ENCODE measurements around the gene NOB1.

DNA sequence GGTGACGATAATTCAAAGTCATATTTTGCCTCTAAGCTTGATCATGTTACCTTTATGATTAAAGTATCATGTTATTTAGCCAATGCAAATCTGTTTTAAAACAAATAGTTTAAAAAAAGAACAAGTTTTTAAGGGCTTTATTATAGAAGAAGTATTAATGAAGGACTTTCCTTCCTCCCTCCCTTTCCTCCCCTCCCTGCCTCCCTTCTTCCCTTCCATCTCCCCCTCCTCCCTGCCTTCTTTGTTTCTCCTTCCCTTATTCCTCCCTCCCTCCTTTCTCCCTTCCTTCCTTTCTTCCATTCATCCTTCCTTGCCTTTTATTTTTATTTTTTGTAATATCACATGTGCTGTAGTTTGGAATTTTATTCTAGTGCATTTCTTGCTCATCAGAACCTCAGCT lies 54.8 kb downstream of the NOB1 start:
- TF ChIP-seq, protein P1, sequence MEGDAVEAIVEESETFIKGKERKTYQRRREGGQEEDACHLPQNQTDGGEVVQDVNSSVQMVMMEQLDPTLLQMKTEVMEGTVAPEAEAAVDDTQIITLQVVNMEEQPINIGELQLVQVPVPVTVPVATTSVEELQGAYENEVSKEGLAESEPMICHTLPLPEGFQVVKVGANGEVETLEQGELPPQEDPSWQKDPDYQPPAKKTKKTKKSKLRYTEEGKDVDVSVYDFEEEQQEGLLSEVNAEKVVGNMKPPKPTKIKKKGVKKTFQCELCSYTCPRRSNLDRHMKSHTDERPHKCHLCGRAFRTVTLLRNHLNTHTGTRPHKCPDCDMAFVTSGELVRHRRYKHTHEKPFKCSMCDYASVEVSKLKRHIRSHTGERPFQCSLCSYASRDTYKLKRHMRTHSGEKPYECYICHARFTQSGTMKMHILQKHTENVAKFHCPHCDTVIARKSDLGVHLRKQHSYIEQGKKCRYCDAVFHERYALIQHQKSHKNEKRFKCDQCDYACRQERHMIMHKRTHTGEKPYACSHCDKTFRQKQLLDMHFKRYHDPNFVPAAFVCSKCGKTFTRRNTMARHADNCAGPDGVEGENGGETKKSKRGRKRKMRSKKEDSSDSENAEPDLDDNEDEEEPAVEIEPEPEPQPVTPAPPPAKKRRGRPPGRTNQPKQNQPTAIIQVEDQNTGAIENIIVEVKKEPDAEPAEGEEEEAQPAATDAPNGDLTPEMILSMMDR (conservative IDR thresholded peaks at IDR 0.05): no peak
- no peak for TF ChIP-seq ZFX (IDR thresholded peaks at IDR 0.05)

All from C4-2B (cell line).